ENCODE results near the gene B3GNT8.
A peak's percentile ranks its signal among the peaks of the same experiment; 100 is the strongest.
"Not testable (repeated sequence)": the region's sequence is repeated elsewhere in the genome, so short reads cannot be mapped to it uniquely, and the experiment has no call there.

B3GNT8 gene

DNA sequence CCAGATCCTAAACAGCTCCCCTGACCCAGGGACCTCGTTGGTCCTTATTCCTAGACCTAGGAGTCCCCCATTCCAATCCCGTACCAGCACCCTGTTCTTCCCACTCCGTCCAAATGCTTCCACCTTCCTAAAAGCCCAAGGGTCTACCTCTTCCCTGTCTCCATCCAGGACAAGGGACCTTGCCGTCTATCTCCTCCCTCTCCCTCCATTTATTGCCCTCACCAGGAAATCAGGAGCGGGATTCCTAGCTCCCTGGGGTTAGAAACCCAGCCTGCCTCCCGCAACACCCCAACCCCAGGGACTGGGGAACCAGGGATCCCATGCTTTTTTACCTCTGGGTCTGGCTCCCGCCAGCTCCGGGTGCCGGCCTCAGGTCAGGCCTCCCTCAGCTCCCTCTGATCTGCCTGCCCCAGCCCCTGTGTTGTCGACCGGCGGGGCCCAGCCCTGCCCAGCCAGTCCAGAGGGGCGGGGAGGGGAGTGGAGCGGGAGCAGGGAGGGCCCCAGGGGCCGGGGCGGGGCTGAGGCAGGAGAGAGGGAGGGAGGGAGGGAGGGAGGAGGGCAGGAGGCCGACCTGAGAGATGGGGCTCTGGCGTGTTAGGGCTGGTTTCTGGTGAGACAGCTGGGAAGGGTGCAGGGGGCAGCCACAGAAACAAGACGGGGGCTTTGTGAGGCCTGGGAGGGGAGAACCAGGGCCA lies at the start of gene B3GNT8:
B3GNT8 (minus strand) TSS at position 423 of the 695 bp plus-strand sequence. CDS start 596 bp downstream, outside the sequence.
- peak within 1 kb of the TSS; percentile 58 for H3K4me3 ChIP-seq (ENCODE audit: low read depth, low read length)
- DNase-seq (ENCODE audit: low read depth, low spot score): no peak
- no peak for TF ChIP-seq CTCF (IDR thresholded peaks at IDR 0.05; ENCODE audit: insufficient read depth, low read length, missing control alignments)
- CTCF ChIA-PET: interaction anchor here (0.7 to 1.2 kb wide), 2 partner anchors 13 to 105 kb away, joined by 3 read pairs; no protein-coding TSS in a partner anchor
- POLR2A ChIA-PET: interaction anchor here (0.6 to 1.1 kb wide), 2 partner anchors 105 to 159 kb away, joined by 3 read pairs; no protein-coding TSS in a partner anchor

DNA sequence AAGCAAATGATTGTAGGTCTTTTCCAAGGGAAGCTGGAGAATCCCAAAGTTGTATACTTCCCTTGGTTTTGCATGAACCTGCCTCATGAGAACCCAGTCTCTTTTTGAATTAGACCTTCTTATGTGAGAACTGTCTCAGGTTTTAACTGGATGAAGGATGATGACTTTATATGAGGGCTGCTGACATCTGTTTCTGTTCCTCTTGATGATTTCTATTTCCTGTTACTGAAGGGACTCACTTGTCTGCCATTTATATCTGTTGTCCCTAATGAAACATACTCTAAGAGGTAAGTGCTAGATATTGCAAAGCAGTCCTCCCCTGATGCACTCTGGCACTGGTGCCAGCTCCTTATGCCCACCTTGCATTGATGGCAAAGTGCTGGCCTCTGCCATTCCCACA lies 49.4 kb upstream of the B3GNT8 start:
- H3K4me3 ChIP-seq (ENCODE audit: low read depth, low read length): no peak overlapping the region
- DNase-seq (ENCODE audit: low read depth, low spot score): no peak
- ChIA-PET POLR2A (no interaction called here), CTCF (no interaction called here)
- no peak for TF ChIP-seq CTCF (IDR thresholded peaks at IDR 0.05; ENCODE audit: insufficient read depth, low read length, missing control alignments)

GRCh38 chr19:41463257-41464256 lies 36.4 kb upstream of the B3GNT8 start:
- POLR2A ChIA-PET; H3K4me3 ChIP-seq (ENCODE audit: low read depth, low read length); DNase-seq (ENCODE audit: low read depth, low spot score): not testable (repeated sequence)
- CTCF ChIA-PET: interaction anchor here (1.0 kb wide), 1 partner anchor 15 kb away, joined by 3 read pairs; no protein-coding TSS in a partner anchor

DNA sequence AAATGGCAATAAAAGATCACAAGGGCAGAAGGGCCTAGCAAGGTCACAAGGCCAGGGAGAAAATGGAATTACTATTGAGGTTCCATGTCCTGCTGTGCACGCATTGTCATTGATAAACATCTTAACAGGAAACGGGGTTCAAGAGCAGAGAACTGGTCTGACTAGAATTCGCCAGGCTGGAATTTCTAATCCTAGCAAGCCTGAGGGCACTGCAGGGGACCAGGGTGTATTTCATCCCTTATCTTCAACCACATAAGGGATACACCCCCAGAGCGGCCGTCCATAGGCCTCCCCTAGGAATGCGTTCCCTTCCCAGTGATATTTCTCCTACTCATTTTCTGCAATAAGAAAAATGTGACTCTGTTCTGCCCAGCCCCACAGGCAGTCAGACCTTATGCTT lies 35.3 kb upstream of the B3GNT8 start:
- ChIA-PET POLR2A (no interaction called here), CTCF (no interaction called here)
- no peak overlapping the region for H3K4me3 ChIP-seq (ENCODE audit: low read depth, low read length)
- no peak for TF ChIP-seq CTCF (IDR thresholded peaks at IDR 0.05; ENCODE audit: insufficient read depth, low read length, missing control alignments)
- no peak for DNase-seq (ENCODE audit: low read depth, low spot score)

- no peak for TF ChIP-seq CTCF (IDR thresholded peaks at IDR 0.05; ENCODE audit: insufficient read depth, low read length, missing control alignments)
These were observed 30.1 kb upstream of the B3GNT8 start for GRCh38 chr19:41457241-41457640.

DNA sequence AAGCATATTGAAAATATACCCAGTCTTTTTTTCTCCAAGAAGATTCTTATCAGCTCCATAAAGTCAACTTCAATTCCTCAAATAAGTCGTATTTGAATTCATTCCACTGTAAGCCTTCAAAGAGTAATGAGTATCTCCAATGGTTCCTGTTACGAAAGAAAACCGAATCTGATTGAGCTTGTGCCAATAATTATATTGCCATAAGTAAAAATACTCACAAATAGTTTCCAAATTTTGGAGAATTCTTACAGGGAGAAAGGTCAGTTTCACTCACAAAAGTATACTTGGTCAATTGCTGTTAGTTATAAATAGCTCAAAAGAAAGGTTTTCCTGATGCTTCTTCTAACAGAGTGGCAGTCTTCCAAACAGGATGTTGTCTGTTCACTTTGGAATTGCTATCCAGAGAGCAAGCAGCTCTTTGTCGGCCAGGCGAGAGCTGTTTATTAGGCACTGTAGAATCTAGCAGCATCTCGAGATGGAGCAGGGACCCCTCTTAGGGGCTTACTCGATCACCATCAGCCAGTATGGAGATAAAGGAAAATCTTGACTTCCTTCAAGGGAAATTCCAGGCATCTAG lies 29.3 kb upstream of the B3GNT8 start:
- POLR2A ChIA-PET: no interaction called here
- no peak for DNase-seq (ENCODE audit: low read depth, low spot score)
- TF ChIP-seq CTCF (IDR thresholded peaks at IDR 0.05; ENCODE audit: insufficient read depth, low read length, missing control alignments): no peak
- CTCF ChIA-PET: interaction anchor here (0.6 to 3.4 kb wide), 10 partner anchors 8 to 339 kb away, joined by 3 to 21 read pairs (median 4); partner anchors contain the start of gene ERICH4
- H3K4me3 ChIP-seq (ENCODE audit: low read depth, low read length): no peak overlapping the region

More at GRCh38 chr19:41457241-41457640, 30.1 kb upstream of the B3GNT8 start:
- no peak overlapping the region for H3K4me3 ChIP-seq (ENCODE audit: low read depth, low read length)
- no peak for DNase-seq (ENCODE audit: low read depth, low spot score)
- ChIA-PET CTCF (interaction anchor here (1.5 to 3.4 kb wide), 4 partner anchors 8 to 114 kb away, joined by 4 to 21 read pairs (median 8); no protein-coding TSS in a partner anchor), POLR2A (no interaction called here)

Measured in AG04449 (cell line).